WERI-Rb-1 (cell line): Measurements from ENCODE around the gene LDLRAD1.
"Not testable (repeated sequence)": the region's sequence is repeated elsewhere in the genome, so short reads cannot be mapped to it uniquely, and the experiment has no call there.

Experiments used
- DNase-seq: peaks from one replicate; pipeline ENCODE4 v3.0.0-alpha.2; 2020
- H3K27ac ChIP-seq: fragments of 250-450 bp; sonication (Bioruptor Pico); 2 replicates; pipeline ENCODE4 v1.5.1; 2020; ENCODE audit warnings: mild to moderate bottlenecking, moderate library complexity
- H3K27me3 ChIP-seq: fragments of 250-450 bp; sonication (Bioruptor Pico); 2 replicates; pipeline ENCODE4 v1.5.1; 2021; ENCODE audit warnings: mild to moderate bottlenecking, low read depth, moderate library complexity; ENCODE audit not compliant: insufficient read depth, severe bottlenecking
- H3K36me3 ChIP-seq: fragments of 250-450 bp; sonication (Bioruptor Pico); 2 replicates; pipeline ENCODE4 v1.5.1; 2020; ENCODE audit warnings: mild to moderate bottlenecking, moderate library complexity
- H3K4me3 ChIP-seq: 2 replicates; pipeline ENCODE4 v1.5.1; 2011; ENCODE audit warnings: low read depth, mild to moderate bottlenecking, control low read depth, low read length
- H3K9me3 ChIP-seq: fragments of 250-450 bp; sonication (Bioruptor Pico); 2 replicates; pipeline ENCODE4 v1.5.1; 2021; ENCODE audit warnings: mild to moderate bottlenecking, moderate library complexity; ENCODE audit not compliant: severe bottlenecking
- TF ChIP-seq, protein P1 (sequence below): IDR thresholded peaks from 2 replicates; pipeline ENCODE4 v1.5.1; 2011; ENCODE audit warnings: low read depth, mild to moderate bottlenecking, control low read depth, inconsistent platforms, low read length

Gene LDLRAD1

DNA sequence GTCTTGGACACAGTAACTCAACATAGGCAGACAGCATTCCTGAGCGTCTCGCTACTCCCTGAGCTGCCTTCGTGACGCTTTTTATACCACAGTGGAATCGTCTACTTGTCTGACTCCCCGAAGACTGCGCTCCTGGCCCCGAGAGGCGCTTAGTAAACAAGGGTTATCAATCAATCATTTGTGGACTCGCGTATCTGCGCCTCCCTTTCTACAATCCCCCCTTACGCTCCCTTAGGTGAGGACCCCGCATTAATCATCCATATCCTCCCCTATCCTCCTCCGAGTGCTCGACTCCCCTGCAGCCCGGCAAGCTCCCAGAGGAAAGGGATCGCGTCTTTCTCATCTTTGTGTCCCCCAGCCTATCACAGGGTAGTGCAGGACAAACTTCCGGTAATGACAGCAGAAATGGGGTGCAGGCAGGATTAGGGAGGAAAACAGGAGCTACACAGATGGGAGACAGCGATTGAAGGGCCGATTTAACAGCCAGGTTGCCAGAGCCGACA, 34.5 kb upstream of the LDLRAD1 start:
- Histone ChIP-seq H3K36me3 (no peaks in the 10 kb centered on the region; the same call in 1 of the 2 replicates), H3K4me3 (peak overlapping the region; percentile 80), H3K27ac (peak overlapping the region; percentile 73), H3K9me3 (no peaks in the 10 kb centered on the region), H3K27me3 (no peaks in the 10 kb centered on the region)
- TF ChIP-seq, protein P1, sequence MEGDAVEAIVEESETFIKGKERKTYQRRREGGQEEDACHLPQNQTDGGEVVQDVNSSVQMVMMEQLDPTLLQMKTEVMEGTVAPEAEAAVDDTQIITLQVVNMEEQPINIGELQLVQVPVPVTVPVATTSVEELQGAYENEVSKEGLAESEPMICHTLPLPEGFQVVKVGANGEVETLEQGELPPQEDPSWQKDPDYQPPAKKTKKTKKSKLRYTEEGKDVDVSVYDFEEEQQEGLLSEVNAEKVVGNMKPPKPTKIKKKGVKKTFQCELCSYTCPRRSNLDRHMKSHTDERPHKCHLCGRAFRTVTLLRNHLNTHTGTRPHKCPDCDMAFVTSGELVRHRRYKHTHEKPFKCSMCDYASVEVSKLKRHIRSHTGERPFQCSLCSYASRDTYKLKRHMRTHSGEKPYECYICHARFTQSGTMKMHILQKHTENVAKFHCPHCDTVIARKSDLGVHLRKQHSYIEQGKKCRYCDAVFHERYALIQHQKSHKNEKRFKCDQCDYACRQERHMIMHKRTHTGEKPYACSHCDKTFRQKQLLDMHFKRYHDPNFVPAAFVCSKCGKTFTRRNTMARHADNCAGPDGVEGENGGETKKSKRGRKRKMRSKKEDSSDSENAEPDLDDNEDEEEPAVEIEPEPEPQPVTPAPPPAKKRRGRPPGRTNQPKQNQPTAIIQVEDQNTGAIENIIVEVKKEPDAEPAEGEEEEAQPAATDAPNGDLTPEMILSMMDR = no peak
- peak; percentile 29 for DNase-seq

- Histone ChIP-seq H3K4me3 (peak overlapping the region; percentile 80), H3K27me3 (no peaks in the 10 kb centered on the region), H3K36me3 (no peaks in the 10 kb centered on the region; the same call in 1 of the 2 replicates), H3K27ac (peak overlapping the region; percentile 73), H3K9me3 (no peaks in the 10 kb centered on the region)
- no peak for DNase-seq
- TF ChIP-seq, protein P1 = no peak
Measured at GRCh38 chr1:54051933-54052430, 34.0 kb upstream of the LDLRAD1 start.

DNA sequence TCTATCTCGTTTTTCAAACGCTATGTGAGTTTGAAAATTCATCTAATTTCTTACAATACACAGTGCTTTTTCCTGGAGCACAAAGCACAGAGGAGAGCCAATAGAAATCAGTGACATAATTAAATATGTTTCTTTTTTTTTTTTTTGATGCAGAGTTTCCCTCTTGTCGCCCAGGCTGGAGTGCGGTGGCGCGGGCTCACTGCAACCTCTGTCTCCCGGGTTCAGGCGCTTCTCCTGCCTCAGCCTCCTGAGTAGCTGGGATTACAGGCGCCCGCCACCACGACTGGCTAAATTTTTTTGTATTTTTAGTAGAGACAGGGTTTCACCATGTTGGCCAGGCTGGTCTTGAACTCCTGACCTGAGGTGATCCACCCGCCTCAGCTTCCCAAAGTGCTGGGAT, 32.4 kb upstream of the LDLRAD1 start:
- not testable (repeated sequence) for H3K9me3 ChIP-seq, H3K4me3 ChIP-seq, H3K36me3 ChIP-seq, DNase-seq, H3K27ac ChIP-seq, H3K27me3 ChIP-seq

GRCh38 chr1:54047384-54048305, 29.7 kb upstream of the LDLRAD1 start:
- Histone ChIP-seq H3K9me3 (no peaks in the 10 kb centered on the region), H3K27ac (no peak overlapping the region), H3K27me3 (no peaks in the 10 kb centered on the region), H3K36me3 (peaks cover 7% of the 10 kb centered on the region), H3K4me3 (no peak overlapping the region)
- DNase-seq = no peak
- TF ChIP-seq, protein P1 = no peak

DNA sequence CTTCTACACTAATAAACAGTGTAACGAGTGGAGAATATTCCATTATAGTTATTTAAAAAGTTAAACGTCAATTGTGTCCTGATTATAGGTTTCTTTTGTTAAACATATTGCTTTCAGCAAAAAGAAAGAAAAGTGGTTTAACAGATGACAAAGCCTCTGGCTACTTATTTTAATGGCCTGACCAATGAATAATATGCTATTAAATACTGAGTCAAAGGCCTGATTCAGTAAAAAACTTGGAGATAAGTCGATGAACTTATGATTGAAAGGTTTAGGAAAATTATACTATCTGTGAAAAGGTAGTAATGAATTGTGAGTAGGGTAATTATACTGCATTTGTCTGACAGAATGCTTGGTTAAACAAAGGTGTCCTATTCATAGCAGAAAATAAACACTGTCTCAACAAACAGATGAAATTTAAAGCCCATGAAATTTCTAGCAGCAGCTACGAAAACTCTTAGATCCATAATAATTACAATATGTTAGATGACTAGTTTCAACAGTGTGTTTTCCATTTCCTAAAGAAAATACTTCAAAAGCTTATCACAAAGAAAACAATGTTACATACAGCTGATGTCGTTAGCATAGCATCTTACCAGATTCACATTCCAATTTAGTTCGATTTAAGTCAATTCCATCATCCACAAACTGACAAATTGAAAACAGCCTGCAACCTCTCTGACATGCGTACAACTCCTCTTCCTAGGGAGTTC, 28.8 kb upstream of the LDLRAD1 start:
- Histone ChIP-seq H3K4me3 (no peak overlapping the region), H3K9me3 (no peaks in the 10 kb centered on the region), H3K27me3 (no peaks in the 10 kb centered on the region), H3K36me3 (peaks cover 13% of the 10 kb centered on the region), H3K27ac (no peak overlapping the region)
- DNase-seq = no peak
- TF ChIP-seq, protein P1 = no peak

DNA sequence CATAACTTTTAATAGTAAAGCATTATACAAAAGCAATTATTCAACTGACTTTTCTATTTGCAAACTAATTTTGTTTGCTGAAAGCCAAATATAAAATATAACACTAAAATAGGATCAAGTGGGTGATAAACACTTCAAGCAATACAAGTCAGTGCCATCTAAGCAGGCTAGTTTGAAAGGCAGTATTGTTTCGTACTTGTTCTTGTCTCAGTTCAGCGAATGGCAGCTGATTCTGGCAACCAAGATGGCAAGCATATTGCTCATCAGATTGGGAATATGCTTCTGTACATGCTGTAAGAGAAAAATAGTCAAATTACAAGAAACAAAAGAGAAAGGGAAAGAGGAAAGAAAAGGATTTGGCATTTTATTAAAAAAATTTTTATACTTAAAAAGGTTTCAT, 27.5 kb upstream of the LDLRAD1 start:
- Histone ChIP-seq H3K9me3 (no peaks in the 10 kb centered on the region), H3K27me3 (no peaks in the 10 kb centered on the region), H3K36me3 (peaks cover 20% of the 10 kb centered on the region), H3K27ac (no peak overlapping the region), H3K4me3 (no peak overlapping the region)
- TF ChIP-seq, protein P1 = no peak
- DNase-seq = no peak
